HG02973 (cell line): ENCODE data around the gene CFAP90.

ENCODE experiments used
- ATAC-seq: cut with Tn5 transposase; IDR thresholded peaks from one replicate; pipeline ENCODE4 v1.9.1; 2021; ENCODE audit warnings: moderate library complexity; ENCODE audit not compliant: unreplicated experiment

CFAP90 gene

GRCh38 chr5:7784683-7785380 is 66.1 kb downstream of the CFAP90 start:
- ATAC-seq: no peak

GRCh38 chr5:7781899-7782298 is 69.0 kb downstream of the CFAP90 start:
- no peak for ATAC-seq
